MM.1S (cell line): ENCODE results near the gene PGGHG.

Experiments
- DNase-seq: peaks from one replicate; pipeline ENCODE4 v3.0.0-alpha.2; 2015
- H2AFZ ChIP-seq: fragments of 300-600 bp; sonication (generic); 2 replicates; pipeline ENCODE4 v1.6.0; 2016; ENCODE audit warnings: antibody characterized with exemption, low read length
- H3F3A ChIP-seq: fragments of 300-600 bp; sonication (generic); 2 replicates; pipeline ENCODE4 v1.6.1; 2016; ENCODE audit warnings: mild to moderate bottlenecking, antibody characterized with exemption, low read length, moderate library complexity, mixed read lengths; ENCODE audit not compliant: insufficient read depth
- H3K27ac ChIP-seq: fragments of 300-600 bp; sonication (generic); 2 replicates; pipeline ENCODE4 v1.5.1; 2016; ENCODE audit warnings: mild to moderate bottlenecking, low read length
- H3K27me3 ChIP-seq: fragments of 300-600 bp; sonication (generic); replicated peaks from 2 replicates; pipeline ENCODE4 v1.6.0; 2016; ENCODE audit warnings: low read length; ENCODE audit not compliant: insufficient read depth
- H3K36me3 ChIP-seq: fragments of 300-600 bp; sonication (generic); replicated peaks from 2 replicates; pipeline ENCODE4 v1.6.1; 2016; ENCODE audit warnings: mild to moderate bottlenecking, low read length, mixed read lengths; ENCODE audit not compliant: insufficient read depth
- H3K4me1 ChIP-seq: fragments of 300-600 bp; sonication (generic); 2 replicates; pipeline ENCODE4 v1.6.1; 2016; ENCODE audit warnings: low read length, mixed read lengths
- H3K4me2 ChIP-seq: fragments of 300-600 bp; sonication (generic); 2 replicates; pipeline ENCODE4 v1.6.0; 2016; ENCODE audit warnings: low read depth, low read length
- H3K4me3 ChIP-seq: fragments of 300-600 bp; sonication (generic); 2 replicates; pipeline ENCODE4 v1.5.1; 2016; ENCODE audit warnings: low read length, mixed read lengths
- H3K79me2 ChIP-seq: fragments of 300-600 bp; sonication (generic); 2 replicates; pipeline ENCODE4 v1.6.1; 2016; ENCODE audit warnings: mixed run types, low read length, mixed read lengths
- H3K9ac ChIP-seq: fragments of 300-600 bp; sonication (generic); 2 replicates; pipeline ENCODE4 v1.6.1; 2016; ENCODE audit warnings: low read length, mixed read lengths
- H3K9me2 ChIP-seq: fragments of 300-600 bp; sonication (generic); replicated peaks from 2 replicates; pipeline ENCODE4 v1.6.1; 2016; ENCODE audit warnings: mild to moderate bottlenecking, low read length, mixed read lengths; ENCODE audit not compliant: insufficient read depth
- H3K9me3 ChIP-seq: fragments of 300-600 bp; sonication (generic); replicated peaks from 2 replicates; pipeline ENCODE4 v1.6.1; 2016; ENCODE audit warnings: mild to moderate bottlenecking, low read length, mixed read lengths; ENCODE audit not compliant: insufficient read depth
- H4K20me1 ChIP-seq: fragments of 300-600 bp; sonication (generic); 2 replicates; pipeline ENCODE4 v1.6.1; 2016; ENCODE audit warnings: mild to moderate bottlenecking, low read length, moderate library complexity, mixed read lengths; ENCODE audit not compliant: insufficient read depth
- CTCF ChIP-seq: fragments of 300-600 bp; sonication (generic); IDR thresholded peaks from 2 replicates; pipeline ENCODE4 v1.5.1; 2016; ENCODE audit warnings: antibody characterized with exemption, low read length, mixed read lengths
- EZH2 ChIP-seq: fragments of 300-600 bp; sonication (generic); optimal IDR thresholded peaks from 2 replicates; pipeline ENCODE3; 2017; ENCODE audit warnings: low read depth, mild to moderate bottlenecking, antibody characterized with exemption, low read length, mixed read lengths
- EZH2phosphoT487 ChIP-seq: fragments of 300-600 bp; sonication (generic); IDR thresholded peaks from 2 replicates; pipeline ENCODE4 v1.6.1; 2018; ENCODE audit warnings: antibody characterized with exemption, low read length

PGGHG gene

GRCh38 chr11:255816-256215 is 33.1 kb upstream of the PGGHG start:
- no peak overlapping the region for H3K9ac ChIP-seq
- H3K36me3 ChIP-seq, result no peaks in the 10 kb centered on the region
- H3K79me2 ChIP-seq, result no peaks in the 10 kb centered on the region
- H3K9me2 ChIP-seq, result no peaks in the 10 kb centered on the region
- no peak overlapping the region for H3K4me2 ChIP-seq
- H3K9me3 ChIP-seq, result no peaks in the 10 kb centered on the region
- H3K4me1 ChIP-seq, result no peaks in the 10 kb centered on the region
- H2AFZ ChIP-seq, result no peak overlapping the region
- H3K27me3 ChIP-seq, result no peaks in the 10 kb centered on the region
- no peak overlapping the region for H3K4me3 ChIP-seq
- no peak for TF ChIP-seq EZH2
- TF ChIP-seq CTCF, result no peak
- TF ChIP-seq EZH2phosphoT487, result no peak
- H4K20me1 ChIP-seq, result no peaks in the 10 kb centered on the region
- no peak for DNase-seq
- no peak overlapping the region for H3K27ac ChIP-seq
- no peaks in the 10 kb centered on the region for H3F3A ChIP-seq

- no peaks in the 10 kb centered on the region for H3K79me2 ChIP-seq
- H3K9ac ChIP-seq, result no peak overlapping the region
- TF ChIP-seq EZH2phosphoT487, result no peak
- TF ChIP-seq EZH2, result no peak
- no peak for TF ChIP-seq CTCF
- no peaks in the 10 kb centered on the region for H4K20me1 ChIP-seq
- DNase-seq, result no peak
- H3K4me3 ChIP-seq, result no peak overlapping the region
- no peaks in the 10 kb centered on the region for H3K36me3 ChIP-seq
- no peaks in the 10 kb centered on the region for H3K27me3 ChIP-seq
- no peak overlapping the region for H3K4me2 ChIP-seq
- H3K9me3 ChIP-seq, result no peaks in the 10 kb centered on the region
- no peak overlapping the region for H3K27ac ChIP-seq
- no peak overlapping the region for H2AFZ ChIP-seq
- H3K9me2 ChIP-seq, result no peaks in the 10 kb centered on the region
- H3F3A ChIP-seq, result no peaks in the 10 kb centered on the region
- H3K4me1 ChIP-seq, result no peaks in the 10 kb centered on the region
These were observed 31.8 kb upstream of the PGGHG start for GRCh38 chr11:256952-257737.

- TF ChIP-seq CTCF (peak; percentile 24), EZH2 (no peak)
- Histone ChIP-seq H3K79me2 (no peaks in the 10 kb centered on the region), H3K9me2 (no peaks in the 10 kb centered on the region), H3K4me3 (no peak overlapping the region), H3K4me1 (no peaks in the 10 kb centered on the region), H3K27ac (no peak overlapping the region), H2AFZ (no peak overlapping the region), H3K9me3 (no peaks in the 10 kb centered on the region), H3K36me3 (no peaks in the 10 kb centered on the region), H4K20me1 (no peaks in the 10 kb centered on the region), H3F3A (no peaks in the 10 kb centered on the region), H3K27me3 (no peaks in the 10 kb centered on the region), H3K9ac (no peak overlapping the region), H3K4me2 (no peak overlapping the region)
- DNase-seq, result no peak
These were observed 31.0 kb upstream of the PGGHG start for GRCh38 chr11:257766-258493.
